GM12878 (cell line): ENCODE data around the gene MDC1. TPM values are rescaled to one million over a fixed set of nuclear protein-coding genes. Genes with fewer than 3 reads are reported as not detected.
A peak's percentile ranks its signal among the peaks of the same experiment; 100 is the strongest.

Experiments
- BHLHE40 ChIP-seq, 2 experiments: fragments of 450-650 bp in 1 of 2; IDR thresholded peaks; 2 replicates each; pipeline ENCODE4 v1.6.1; 2011 to 2017; ENCODE audit warnings: low read depth in 2 of 2, borderline replicate concordance in 1 of 2, improper control_type of control experiment in 1 of 2, low read length in 1 of 2, mild to moderate bottlenecking in 1 of 2
- CHD1 ChIP-seq: IDR thresholded peaks from 2 replicates; pipeline ENCODE4 v1.6.1; 2012; ENCODE audit warnings: low read depth, low read length, improper control_type of control experiment
- HCFC1 ChIP-seq: fragments of 150-350 bp; IDR thresholded peaks from 2 replicates; pipeline ENCODE4 v1.6.1; 2014; ENCODE audit warnings: low read length
- KDM1A ChIP-seq: fragments of 200-600 bp; sonication (generic); IDR thresholded peaks from 2 replicates; pipeline ENCODE4 v1.6.1; 2016; ENCODE audit warnings: borderline replicate concordance
- MEF2B ChIP-seq: fragments of 450-650 bp; IDR thresholded peaks from 2 replicates; pipeline ENCODE4 v1.6.1; 2018; ENCODE audit warnings: mild to moderate bottlenecking, moderate library complexity; ENCODE audit not compliant: partially characterized antibody, poor library complexity, severe bottlenecking
- MXI1 ChIP-seq: fragments of 150-350 bp; IDR thresholded peaks from 2 replicates; pipeline ENCODE4 v1.6.1; 2011; ENCODE audit warnings: low read depth, mild to moderate bottlenecking, inconsistent platforms, low read length, improper control_type of control experiment
- MYC ChIP-seq: IDR thresholded peaks from 2 replicates; pipeline ENCODE4 v1.6.1; 2011; ENCODE audit warnings: mild to moderate bottlenecking, low read length, moderate library complexity, inconsistent platforms; ENCODE audit not compliant: insufficient read depth, insufficient replicate concordance, insufficient read length, severe bottlenecking
- NFXL1 ChIP-seq: fragments of 450-650 bp; IDR thresholded peaks from 2 replicates; pipeline ENCODE4 v1.6.1; 2017; ENCODE audit warnings: antibody characterized with exemption, mild to moderate bottlenecking, borderline replicate concordance
- NFYA ChIP-seq: IDR thresholded peaks from 2 replicates; pipeline ENCODE4 v1.6.1; 2011; ENCODE audit warnings: low read depth, mild to moderate bottlenecking, low read length, improper control_type of control experiment, borderline replicate concordance
- NR2F1 ChIP-seq: fragments of 450-650 bp; conservative IDR thresholded peaks from 2 replicates; pipeline ENCODE4 v1.6.1; 2017; ENCODE audit warnings: mild to moderate bottlenecking
- POLR2A ChIP-seq: IDR thresholded peaks from 2 replicates; pipeline ENCODE4 v1.6.1; 2011; ENCODE audit warnings: low read depth, mild to moderate bottlenecking, low read length
- RFX5 ChIP-seq: IDR thresholded peaks from 2 replicates; pipeline ENCODE4 v1.6.1; 2011; ENCODE audit warnings: low read depth, low read length, improper control_type of control experiment
- SMARCA5 ChIP-seq: fragments of 450-650 bp; IDR thresholded peaks from 2 replicates; pipeline ENCODE4 v1.6.1; 2017; ENCODE audit warnings: mild to moderate bottlenecking
- SPI1 ChIP-seq: IDR thresholded peaks from 2 replicates; pipeline ENCODE4 v1.6.1; 2011; ENCODE audit warnings: low read depth, mild to moderate bottlenecking, low read length, moderate library complexity, borderline replicate concordance; ENCODE audit not compliant: insufficient read depth
- STAT3 ChIP-seq: IDR thresholded peaks from 2 replicates; pipeline ENCODE4 v1.6.1; 2011; ENCODE audit warnings: low read depth, low read length, improper control_type of control experiment
- SUPT20H ChIP-seq: IDR thresholded peaks from 2 replicates; pipeline ENCODE4 v1.6.1; 2011; ENCODE audit warnings: low read depth, mild to moderate bottlenecking, low read length, moderate library complexity, borderline replicate concordance; ENCODE audit not compliant: control insufficient read depth
- TARDBP ChIP-seq: IDR thresholded peaks from 2 replicates; pipeline ENCODE4 v1.6.1; 2016; ENCODE audit warnings: borderline replicate concordance
- YBX1 ChIP-seq: fragments of 450-650 bp; IDR thresholded peaks from 2 replicates; pipeline ENCODE4 v1.6.1; 2016; ENCODE audit warnings: antibody characterized with exemption
- polyA plus RNA-seq, 11 experiments: library from polyadenylated mRNA; depleted of rRNA in 4 of 11; unstranded in 6 of 11; stranded (reverse) in 5 of 11; fragments of >200 nt; fragmentation: Nextera tagmentation in 4 of 11; fragmentation: Illumina TruSeq in 1 of 11; extraction: Ambion mirVana in 4 of 11; extraction: Trizol in 1 of 11; gene quantifications; 1 replicate in 1 of 11; 2 replicates in 10 of 11; pipeline versions ENCODE4 v1.2.1 to v1.2.3, GENCODE V29; 2011 to 2016; ENCODE audit warnings: inconsistent platforms in 2 of 11, missing spikeins in 2 of 11, low read depth in 1 of 11
- total RNA-seq, 4 experiments: library from RNA; depleted of rRNA in 3 of 4; stranded (reverse); fragments of >200 nt in 3 of 4; fragmentation: Illumina TruSeq in 1 of 4; extraction: Trizol in 1 of 4; gene quantifications; 2 replicates each; pipeline versions ENCODE4 v1.2.1 to v1.2.3, GENCODE V29; 2013 to 2021
- TF ChIP-seq, protein P1 (sequence below): fragments of 450-650 bp; IDR thresholded peaks from 2 replicates; pipeline ENCODE4 v1.6.1; 2014; ENCODE audit warnings: mild to moderate bottlenecking
- TF ChIP-seq, protein P2 (sequence below): fragments of 450-650 bp; formaldehyde crosslinking; IDR thresholded peaks from 2 replicates; pipeline ENCODE4 v1.5.0; 2022; ENCODE audit warnings: mild to moderate bottlenecking, missing genetic modification characterization
- TF ChIP-seq, protein P3 (sequence below): fragments of 450-650 bp; IDR thresholded peaks from 2 replicates; pipeline ENCODE4 v1.6.1; 2018; ENCODE audit warnings: borderline replicate concordance, mild to moderate bottlenecking; ENCODE audit not compliant: partially characterized antibody

The MDC1 gene
- total and polyA plus RNA-seq, 10 of the 15 experiments (the other 5 are each of a cell fraction or from before 2014, with no cell fraction given): 5.1 to 62.5 (median 22.4) TPM

DNA sequence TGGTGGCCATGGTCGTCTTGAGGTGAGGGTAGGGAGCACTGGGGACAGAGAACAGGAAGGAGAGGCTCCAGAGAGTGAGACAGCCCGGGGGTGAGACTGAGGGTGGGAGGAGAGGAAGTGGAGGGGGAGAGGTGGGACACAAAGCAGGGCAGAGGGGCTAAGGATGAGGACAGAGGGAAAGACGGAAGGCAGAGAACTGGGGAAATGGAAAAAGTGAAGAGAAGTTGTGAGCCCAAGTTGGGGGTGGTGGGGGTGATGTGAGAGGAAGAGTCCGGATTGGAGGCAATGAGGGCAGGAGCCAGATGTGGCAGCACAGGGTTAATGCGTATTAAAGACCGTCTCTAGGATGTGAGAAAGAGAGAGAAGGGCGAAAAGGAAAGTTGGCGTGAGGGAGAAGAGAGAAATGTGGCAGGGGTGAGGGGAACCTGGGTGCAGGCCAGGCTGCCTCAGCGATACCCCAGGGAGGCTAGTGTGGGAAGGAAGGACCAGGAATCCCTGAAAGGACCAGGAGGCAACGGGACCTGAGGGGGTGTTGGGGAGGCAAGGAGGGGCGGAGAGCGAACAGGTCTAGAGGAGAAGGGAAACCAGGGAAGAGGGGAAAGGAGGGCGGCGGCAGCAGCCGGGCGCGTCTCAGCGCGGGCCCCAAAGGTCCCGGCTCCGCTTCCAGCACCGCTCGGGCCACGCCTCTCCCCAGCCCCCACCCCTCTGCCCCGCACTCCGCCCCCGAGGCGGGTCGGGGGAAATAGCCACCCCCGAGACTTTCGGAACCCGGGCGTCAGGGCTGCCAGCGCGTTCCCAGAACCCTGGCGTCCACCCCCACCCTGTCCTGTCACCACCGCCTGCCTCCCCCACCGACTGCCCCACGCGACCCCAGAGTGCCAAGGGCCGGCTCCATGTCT, 30.8 kb downstream of the MDC1 start, which contains the start of gene PPP1R18 (continued):
- TF ChIP-seq, protein P1, sequence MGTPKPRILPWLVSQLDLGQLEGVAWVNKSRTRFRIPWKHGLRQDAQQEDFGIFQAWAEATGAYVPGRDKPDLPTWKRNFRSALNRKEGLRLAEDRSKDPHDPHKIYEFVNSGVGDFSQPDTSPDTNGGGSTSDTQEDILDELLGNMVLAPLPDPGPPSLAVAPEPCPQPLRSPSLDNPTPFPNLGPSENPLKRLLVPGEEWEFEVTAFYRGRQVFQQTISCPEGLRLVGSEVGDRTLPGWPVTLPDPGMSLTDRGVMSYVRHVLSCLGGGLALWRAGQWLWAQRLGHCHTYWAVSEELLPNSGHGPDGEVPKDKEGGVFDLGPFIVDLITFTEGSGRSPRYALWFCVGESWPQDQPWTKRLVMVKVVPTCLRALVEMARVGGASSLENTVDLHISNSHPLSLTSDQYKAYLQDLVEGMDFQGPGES: no peak
- TF ChIP-seq NFYA (no peak), NFXL1 (no peak), STAT3 (no peak), BHLHE40 (IDR thresholded peaks at IDR 0.05; ENCODE audit: borderline replicate concordance in 1 of 2, low read depth in 2 of 2, low read length in 1 of 2) (peak in 1 of 2 experiments; percentile 7; a peak in 1 of 4 replicates), MXI1 (no peak; the same call in 1 of the 2 replicates), YBX1 (no peak), SPI1 (0 out of 2 replicates have a peak, but pooled peaks have one; percentile 24), KDM1A (no peak), HCFC1 (no peak), CHD1 (no peak), SMARCA5 (no peak), TARDBP (no peak; the same call in 1 of the 2 replicates), MYC (no peak), SUPT20H (no peak), POLR2A (peak; percentile 13), MEF2B (no peak), NR2F1 (no peak), RFX5 (no peak)
- TF ChIP-seq, protein P2, sequence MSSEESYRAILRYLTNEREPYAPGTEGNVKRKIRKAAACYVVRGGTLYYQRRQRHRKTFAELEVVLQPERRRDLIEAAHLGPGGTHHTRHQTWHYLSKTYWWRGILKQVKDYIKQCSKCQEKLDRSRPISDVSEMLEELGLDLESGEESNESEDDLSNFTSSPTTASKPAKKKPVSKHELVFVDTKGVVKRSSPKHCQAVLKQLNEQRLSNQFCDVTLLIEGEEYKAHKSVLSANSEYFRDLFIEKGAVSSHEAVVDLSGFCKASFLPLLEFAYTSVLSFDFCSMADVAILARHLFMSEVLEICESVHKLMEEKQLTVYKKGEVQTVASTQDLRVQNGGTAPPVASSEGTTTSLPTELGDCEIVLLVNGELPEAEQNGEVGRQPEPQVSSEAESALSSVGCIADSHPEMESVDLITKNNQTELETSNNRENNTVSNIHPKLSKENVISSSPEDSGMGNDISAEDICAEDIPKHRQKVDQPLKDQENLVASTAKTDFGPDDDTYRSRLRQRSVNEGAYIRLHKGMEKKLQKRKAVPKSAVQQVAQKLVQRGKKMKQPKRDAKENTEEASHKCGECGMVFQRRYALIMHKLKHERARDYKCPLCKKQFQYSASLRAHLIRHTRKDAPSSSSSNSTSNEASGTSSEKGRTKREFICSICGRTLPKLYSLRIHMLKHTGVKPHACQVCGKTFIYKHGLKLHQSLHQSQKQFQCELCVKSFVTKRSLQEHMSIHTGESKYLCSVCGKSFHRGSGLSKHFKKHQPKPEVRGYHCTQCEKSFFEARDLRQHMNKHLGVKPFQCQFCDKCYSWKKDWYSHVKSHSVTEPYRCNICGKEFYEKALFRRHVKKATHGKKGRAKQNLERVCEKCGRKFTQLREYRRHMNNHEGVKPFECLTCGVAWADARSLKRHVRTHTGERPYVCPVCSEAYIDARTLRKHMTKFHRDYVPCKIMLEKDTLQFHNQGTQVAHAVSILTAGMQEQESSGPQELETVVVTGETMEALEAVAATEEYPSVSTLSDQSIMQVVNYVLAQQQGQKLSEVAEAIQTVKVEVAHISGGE (CRISPR knock-in tag): no peak
- TF ChIP-seq, protein P3, sequence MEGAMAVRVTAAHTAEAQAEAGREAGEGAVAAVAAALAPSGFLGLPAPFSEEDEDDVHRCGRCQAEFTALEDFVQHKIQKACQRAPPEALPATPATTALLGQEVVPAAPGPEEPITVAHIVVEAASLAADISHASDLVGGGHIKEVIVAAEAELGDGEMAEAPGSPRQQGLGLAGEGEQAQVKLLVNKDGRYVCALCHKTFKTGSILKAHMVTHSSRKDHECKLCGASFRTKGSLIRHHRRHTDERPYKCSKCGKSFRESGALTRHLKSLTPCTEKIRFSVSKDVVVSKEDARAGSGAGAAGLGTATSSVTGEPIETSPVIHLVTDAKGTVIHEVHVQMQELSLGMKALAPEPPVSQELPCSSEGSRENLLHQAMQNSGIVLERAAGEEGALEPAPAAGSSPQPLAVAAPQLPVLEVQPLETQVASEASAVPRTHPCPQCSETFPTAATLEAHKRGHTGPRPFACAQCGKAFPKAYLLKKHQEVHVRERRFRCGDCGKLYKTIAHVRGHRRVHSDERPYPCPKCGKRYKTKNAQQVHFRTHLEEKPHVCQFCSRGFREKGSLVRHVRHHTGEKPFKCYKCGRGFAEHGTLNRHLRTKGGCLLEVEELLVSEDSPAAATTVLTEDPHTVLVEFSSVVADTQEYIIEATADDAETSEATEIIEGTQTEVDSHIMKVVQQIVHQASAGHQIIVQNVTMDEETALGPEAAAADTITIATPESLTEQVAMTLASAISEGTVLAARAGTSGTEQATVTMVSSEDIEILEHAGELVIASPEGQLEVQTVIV: no peak
